Endothelial cell of umbilical vein (primary cell): Measurements from ENCODE around the gene ZNF511.

Experiments
- POLR2A ChIP-seq: IDR thresholded peaks from 2 replicates; pipeline ENCODE4 v1.6.1; 2012; ENCODE audit warnings: low read depth, mild to moderate bottlenecking, control low read depth, low read length
- POLR2AphosphoS5 ChIP-seq: IDR thresholded peaks from 2 replicates; pipeline ENCODE4 v1.6.1; 2012; ENCODE audit warnings: low read depth, mild to moderate bottlenecking, control low read depth, low read length, moderate library complexity; ENCODE audit not compliant: insufficient read depth
- TF ChIP-seq, protein P1 (sequence below), 2 donors: IDR thresholded peaks; 1 replicate in 1 of 2; 2 replicates in 1 of 2; pipeline ENCODE4 v1.5.1; 2011; ENCODE audit warnings: low read length in 2 of 2, mild to moderate bottlenecking in 2 of 2, moderate library complexity in 2 of 2, control low read depth in 1 of 2, inconsistent platforms in 1 of 2, low read depth in 1 of 2; ENCODE audit not compliant: insufficient read depth in 1 of 2; ENCODE audit errors: extremely low read depth in 1 of 2

DNA sequence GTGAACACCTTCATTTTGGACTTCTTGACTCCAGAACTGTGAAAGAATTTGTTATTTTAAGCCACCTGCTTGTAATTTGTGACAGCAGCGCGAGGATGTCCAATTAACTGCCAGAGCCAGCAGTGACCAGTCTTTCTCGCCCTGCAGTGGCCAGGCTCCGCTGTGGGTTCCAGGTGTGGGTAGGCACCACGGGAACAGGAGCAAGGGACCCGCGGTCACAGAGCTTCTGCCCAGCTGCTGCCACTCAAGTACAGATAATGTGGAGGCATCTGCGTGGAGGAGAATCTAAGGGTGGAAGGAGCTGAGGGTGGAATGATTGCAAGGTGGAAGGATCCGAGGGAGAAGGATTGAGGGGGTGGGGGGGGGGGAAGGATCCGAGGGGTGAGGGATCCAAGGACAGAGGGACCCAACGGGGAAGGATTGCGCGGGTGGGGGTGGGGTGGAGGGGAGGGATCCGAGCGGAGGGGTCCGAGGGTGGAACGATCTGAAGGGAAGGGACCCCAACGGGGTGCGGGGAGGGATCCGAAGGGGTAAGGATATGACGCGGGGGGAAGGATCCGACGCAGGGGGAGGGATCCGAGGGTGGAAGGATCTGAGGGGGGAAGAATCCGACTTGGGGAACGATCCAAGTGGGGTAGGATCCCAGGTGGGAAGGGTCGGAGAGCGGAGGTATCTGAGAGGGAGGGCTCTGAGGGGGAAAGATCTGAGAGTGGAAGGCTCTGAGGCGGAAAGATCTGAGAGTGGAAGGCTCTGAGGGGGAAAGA, 24.4 kb downstream of the ZNF511 start:
- TF ChIP-seq, protein P1, sequence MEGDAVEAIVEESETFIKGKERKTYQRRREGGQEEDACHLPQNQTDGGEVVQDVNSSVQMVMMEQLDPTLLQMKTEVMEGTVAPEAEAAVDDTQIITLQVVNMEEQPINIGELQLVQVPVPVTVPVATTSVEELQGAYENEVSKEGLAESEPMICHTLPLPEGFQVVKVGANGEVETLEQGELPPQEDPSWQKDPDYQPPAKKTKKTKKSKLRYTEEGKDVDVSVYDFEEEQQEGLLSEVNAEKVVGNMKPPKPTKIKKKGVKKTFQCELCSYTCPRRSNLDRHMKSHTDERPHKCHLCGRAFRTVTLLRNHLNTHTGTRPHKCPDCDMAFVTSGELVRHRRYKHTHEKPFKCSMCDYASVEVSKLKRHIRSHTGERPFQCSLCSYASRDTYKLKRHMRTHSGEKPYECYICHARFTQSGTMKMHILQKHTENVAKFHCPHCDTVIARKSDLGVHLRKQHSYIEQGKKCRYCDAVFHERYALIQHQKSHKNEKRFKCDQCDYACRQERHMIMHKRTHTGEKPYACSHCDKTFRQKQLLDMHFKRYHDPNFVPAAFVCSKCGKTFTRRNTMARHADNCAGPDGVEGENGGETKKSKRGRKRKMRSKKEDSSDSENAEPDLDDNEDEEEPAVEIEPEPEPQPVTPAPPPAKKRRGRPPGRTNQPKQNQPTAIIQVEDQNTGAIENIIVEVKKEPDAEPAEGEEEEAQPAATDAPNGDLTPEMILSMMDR (IDR thresholded peaks at IDR 0.05; ENCODE audit: extremely low read depth in 1 of 2, insufficient read depth in 1 of 2, low read depth in 1 of 2, low read length in 2 of 2), result no peak
- TF ChIP-seq POLR2AphosphoS5, result no peak
- no peak for TF ChIP-seq POLR2A
